GM21447 (cell line): ENCODE data around the gene SUPT6H.

Experiments
- ATAC-seq: cut with Tn5 transposase; IDR thresholded peaks from one replicate; pipeline ENCODE4 v1.9.1; 2021; ENCODE audit not compliant: unreplicated experiment

The SUPT6H gene

DNA sequence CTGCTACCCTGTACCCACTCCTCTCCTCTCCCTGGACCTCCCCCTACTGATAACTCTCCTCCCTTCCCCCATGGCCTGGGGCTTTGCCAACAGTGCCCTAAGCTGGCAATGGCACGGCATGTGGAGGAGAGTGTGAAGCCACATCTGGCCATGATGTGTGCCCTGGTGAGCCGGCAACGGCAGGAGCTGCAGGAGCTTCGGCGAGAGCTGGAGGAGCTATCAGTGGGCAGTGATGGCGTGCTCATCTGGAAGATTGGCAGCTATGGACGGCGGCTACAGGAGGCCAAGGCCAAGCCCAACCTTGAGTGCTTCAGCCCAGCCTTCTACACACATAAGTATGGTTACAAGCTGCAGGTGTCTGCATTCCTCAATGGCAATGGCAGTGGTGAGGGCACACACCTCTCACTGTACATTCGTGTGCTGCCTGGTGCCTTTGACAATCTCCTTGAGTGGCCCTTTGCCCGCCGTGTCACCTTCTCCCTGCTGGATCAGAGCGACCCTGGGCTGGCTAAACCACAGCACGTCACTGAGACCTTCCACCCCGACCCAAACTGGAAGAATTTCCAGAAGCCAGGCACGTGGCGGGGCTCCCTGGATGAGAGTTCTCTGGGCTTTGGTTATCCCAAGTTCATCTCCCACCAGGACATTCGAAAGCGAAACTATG lies 87.0 kb downstream of the SUPT6H start:
- no peak for ATAC-seq

DNA sequence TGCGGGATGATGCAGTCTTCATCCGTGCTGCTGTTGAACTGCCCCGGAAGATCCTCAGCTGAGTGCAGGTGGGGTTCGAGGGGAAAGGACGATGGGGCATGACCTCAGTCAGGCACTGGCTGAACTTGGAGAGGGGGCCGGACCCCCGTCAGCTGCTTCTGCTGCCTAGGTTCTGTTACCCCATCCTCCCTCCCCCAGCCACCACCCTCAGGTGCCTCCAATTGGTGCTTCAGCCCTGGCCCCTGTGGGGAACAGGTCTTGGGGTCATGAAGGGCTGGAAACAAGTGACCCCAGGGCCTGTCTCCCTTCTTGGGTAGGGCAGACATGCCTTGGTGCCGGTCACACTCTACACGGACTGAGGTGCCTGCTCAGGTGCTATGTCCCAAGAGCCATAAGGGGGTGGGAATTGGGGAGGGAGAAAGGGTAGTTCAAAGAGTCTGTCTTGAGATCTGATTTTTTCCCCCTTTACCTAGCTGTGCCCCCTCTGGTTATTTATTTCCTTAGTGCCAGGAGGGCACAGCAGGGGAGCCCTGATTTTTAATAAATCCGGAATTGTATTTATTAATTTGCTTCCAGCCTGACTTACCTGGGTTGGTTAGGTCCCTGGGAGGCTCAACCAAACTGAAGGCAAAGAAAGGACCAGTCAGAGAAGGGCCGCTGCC lies 87.6 kb downstream of the SUPT6H start:
- no peak for ATAC-seq

DNA sequence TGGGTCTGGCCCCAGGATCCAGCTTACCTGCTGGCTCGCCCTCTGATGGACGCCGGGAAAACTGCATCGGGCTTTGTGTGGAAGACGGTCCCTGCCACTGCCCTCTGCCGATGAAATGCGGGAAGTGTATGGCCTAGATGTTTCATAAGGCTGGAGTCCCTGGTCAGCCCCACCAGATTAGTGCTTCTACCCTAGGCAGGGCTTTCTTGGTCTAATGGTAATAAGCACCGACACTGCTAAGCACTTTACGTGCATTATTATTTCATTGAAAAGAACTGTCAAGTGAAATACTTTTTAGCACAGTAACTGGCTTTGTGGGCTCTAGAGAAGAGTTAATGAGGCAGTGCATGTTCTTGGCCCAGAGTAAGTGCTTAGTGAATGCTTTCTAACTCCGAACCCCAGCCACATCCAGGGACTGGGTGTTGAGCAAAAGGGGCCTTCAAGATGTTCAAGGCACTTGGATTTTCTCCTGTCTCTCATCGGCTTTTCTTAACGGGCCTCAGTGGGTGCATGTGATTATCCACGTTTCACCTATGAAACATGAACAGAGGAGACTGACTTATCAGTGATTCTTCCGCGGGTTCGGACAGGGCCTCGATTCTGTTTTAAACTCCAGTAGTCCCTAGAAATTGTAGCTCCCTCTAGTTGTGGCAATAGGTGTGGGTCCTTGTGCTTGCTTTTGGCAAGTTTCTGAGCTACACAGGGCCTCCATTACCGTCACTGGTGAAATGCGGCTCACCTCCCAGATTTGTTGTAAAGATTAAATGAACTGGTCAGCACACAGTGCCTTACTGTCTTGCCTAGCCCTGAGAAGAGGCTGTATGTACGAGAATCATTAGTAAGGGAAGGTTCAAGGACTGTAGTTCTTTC lies 88.4 kb downstream of the SUPT6H start:
- ATAC-seq = peak; percentile 59

DNA sequence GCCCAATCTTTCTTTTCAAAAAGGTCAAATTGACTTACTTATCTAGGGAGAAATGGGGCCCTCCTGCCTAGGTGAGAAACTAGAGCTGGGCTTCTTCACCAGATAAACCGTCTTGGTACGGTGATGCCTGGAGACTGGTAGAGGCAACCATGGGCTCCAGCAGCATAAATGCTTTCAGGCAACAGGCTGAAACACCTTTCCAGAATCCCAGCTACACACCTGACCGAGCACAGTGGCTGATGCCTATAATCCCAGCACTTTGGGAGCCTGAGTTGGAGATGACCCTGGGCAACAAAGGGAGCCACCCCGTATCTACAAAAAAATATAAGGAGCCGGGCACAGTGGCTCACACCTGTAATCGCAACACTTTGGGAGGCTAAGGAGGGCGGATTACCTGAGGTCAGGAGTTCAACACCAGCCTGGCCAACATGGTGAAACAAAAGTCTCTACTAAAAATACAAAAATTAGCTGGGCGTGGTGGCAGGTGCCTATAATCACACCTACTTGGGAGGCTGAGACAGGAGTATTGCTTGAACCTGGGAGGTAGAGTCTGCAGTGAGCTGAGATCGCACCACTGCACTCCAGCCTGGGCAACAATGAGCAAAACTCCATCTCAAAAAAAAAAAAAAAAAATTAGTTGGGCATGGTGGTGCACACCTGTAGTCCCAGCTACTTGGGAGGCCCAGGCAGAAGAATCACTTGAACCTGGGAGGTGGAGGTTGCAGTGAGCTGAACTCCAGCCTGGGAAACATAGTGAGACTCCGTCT lies 89.8 kb downstream of the SUPT6H start:
- no peak for ATAC-seq
